Breast epithelium (tissue), 3 donors: ENCODE data around the gene GSX1.

Experiments
- POLR2A ChIP-seq: fragments of 450-650 bp; IDR thresholded peaks from one replicate; pipeline ENCODE4 v1.6.1; 2016; ENCODE audit warnings: antibody characterized with exemption, mild to moderate bottlenecking, moderate library complexity
- POLR2AphosphoS5 ChIP-seq, 3 donors: sonication (generic); formaldehyde crosslinking; IDR thresholded peaks; one replicate each; pipeline ENCODE4 v1.6.1; 2017; ENCODE audit warnings: antibody characterized with exemption in 3 of 3
- TF ChIP-seq, protein P1 (sequence below), 3 donors: fragments of 450-650 bp; IDR thresholded peaks; one replicate each; pipeline ENCODE4 v1.5.1; 2016 to 2017; ENCODE audit warnings: antibody characterized with exemption in 3 of 3, mild to moderate bottlenecking in 3 of 3, moderate library complexity in 3 of 3

- TF ChIP-seq POLR2AphosphoS5 (IDR thresholded peaks at IDR 0.05) (no peak), POLR2A (no peak)
- TF ChIP-seq, protein P1, sequence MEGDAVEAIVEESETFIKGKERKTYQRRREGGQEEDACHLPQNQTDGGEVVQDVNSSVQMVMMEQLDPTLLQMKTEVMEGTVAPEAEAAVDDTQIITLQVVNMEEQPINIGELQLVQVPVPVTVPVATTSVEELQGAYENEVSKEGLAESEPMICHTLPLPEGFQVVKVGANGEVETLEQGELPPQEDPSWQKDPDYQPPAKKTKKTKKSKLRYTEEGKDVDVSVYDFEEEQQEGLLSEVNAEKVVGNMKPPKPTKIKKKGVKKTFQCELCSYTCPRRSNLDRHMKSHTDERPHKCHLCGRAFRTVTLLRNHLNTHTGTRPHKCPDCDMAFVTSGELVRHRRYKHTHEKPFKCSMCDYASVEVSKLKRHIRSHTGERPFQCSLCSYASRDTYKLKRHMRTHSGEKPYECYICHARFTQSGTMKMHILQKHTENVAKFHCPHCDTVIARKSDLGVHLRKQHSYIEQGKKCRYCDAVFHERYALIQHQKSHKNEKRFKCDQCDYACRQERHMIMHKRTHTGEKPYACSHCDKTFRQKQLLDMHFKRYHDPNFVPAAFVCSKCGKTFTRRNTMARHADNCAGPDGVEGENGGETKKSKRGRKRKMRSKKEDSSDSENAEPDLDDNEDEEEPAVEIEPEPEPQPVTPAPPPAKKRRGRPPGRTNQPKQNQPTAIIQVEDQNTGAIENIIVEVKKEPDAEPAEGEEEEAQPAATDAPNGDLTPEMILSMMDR (IDR thresholded peaks at IDR 0.05): no peak
Measured at GRCh38 chr13:27796544-27797227, 4.4 kb downstream of the GSX1 start.
